HG02678 (cell line): ENCODE results near the gene TMEM129.

ENCODE experiments used
- ATAC-seq: cut with Tn5 transposase; IDR thresholded peaks from one replicate; pipeline ENCODE4 v1.9.1; 2021; ENCODE audit warnings: mild to moderate bottlenecking, moderate library complexity; ENCODE audit not compliant: unreplicated experiment

The TMEM129 gene

GRCh38 chr4:1758306-1759121 is 37.4 kb upstream of the TMEM129 start:
- ATAC-seq, result no peak

GRCh38 chr4:1757836-1758235 is 36.7 kb upstream of the TMEM129 start:
- ATAC-seq, result no peak

- no peak for ATAC-seq
Measured at GRCh38 chr4:1756893-1757779, 36.0 kb upstream of the TMEM129 start.

GRCh38 chr4:1756079-1756478 is 35.0 kb upstream of the TMEM129 start:
- no peak for ATAC-seq

GRCh38 chr4:1755297-1755696 is 34.2 kb upstream of the TMEM129 start:
- ATAC-seq, result no peak

- no peak for ATAC-seq
Measured at GRCh38 chr4:1754336-1754735, 33.2 kb upstream of the TMEM129 start.

- no peak for ATAC-seq
Measured at GRCh38 chr4:1753697-1754311, 32.7 kb upstream of the TMEM129 start.

GRCh38 chr4:1753294-1753696 is 32.2 kb upstream of the TMEM129 start:
- no peak for ATAC-seq

GRCh38 chr4:1752284-1753041 is 31.3 kb upstream of the TMEM129 start:
- ATAC-seq, result no peak

- ATAC-seq, result no peak
Measured at GRCh38 chr4:1751919-1752283, 30.8 kb upstream of the TMEM129 start.

GRCh38 chr4:1751155-1751918 is 30.2 kb upstream of the TMEM129 start:
- no peak for ATAC-seq

- no peak for ATAC-seq
Measured at GRCh38 chr4:1750381-1751154, 29.4 kb upstream of the TMEM129 start.

GRCh38 chr4:1749826-1750225 is 28.7 kb upstream of the TMEM129 start:
- no peak for ATAC-seq

GRCh38 chr4:1749370-1749769 is 28.2 kb upstream of the TMEM129 start:
- ATAC-seq, result no peak

- ATAC-seq, result no peak
Measured at GRCh38 chr4:1748465-1748995, 27.4 kb upstream of the TMEM129 start.

GRCh38 chr4:1747603-1747967 is 26.5 kb upstream of the TMEM129 start:
- no peak for ATAC-seq

- no peak for ATAC-seq
Measured at GRCh38 chr4:1746919-1747602, 25.9 kb upstream of the TMEM129 start.

- peak; percentile 61 for ATAC-seq
Measured at GRCh38 chr4:1746265-1746691, 25.2 kb upstream of the TMEM129 start.

- no peak for ATAC-seq
Measured at GRCh38 chr4:1745697-1746096, 24.6 kb upstream of the TMEM129 start.
